Naive thymus-derived CD4-positive, alpha-beta T cell (primary cell): ENCODE measurements around the gene GPR31. TPM values are rescaled to one million over a fixed set of nuclear protein-coding genes. Genes with fewer than 3 reads are reported as not detected.
A peak's percentile ranks its signal among the peaks of the same experiment; 100 is the strongest.

Source experiments
- ATAC-seq: fragments of 150-1000 bp; cut with Tn5 transposase; 2 replicates; pipeline ENCODE4 v1.10.0; 2021; ENCODE audit warnings: mild to moderate bottlenecking, moderate library complexity
- CTCF ChIA-PET: fragments of 350-600 bp; sonication (Branson Sonifier 250); formaldehyde crosslinking; loops from one replicate; lab custom pipeline; 2021; ENCODE audit warnings: antibody characterized with exemption; lab: Charles Lee
- POLR2A ChIA-PET: fragments of 350-600 bp; sonication (Branson Sonifier 250); formaldehyde crosslinking; loops from one replicate; lab custom pipeline; 2021; ENCODE audit warnings: antibody characterized with exemption, inconsistent platforms; lab: Charles Lee
- DNase-seq, 9 donors: peaks; one replicate each; pipeline versions ENCODE4 v3.0.0 to v3.0.0-alpha.2; 2020 to 2022; ENCODE audit warnings: mixed read lengths in 1 of 9
- H3K27ac ChIP-seq: one replicate; pipeline ENCODE4 v1.7.0; 2013; ENCODE audit warnings: mild to moderate bottlenecking, low read depth, low read length, moderate library complexity
- H3K27me3 ChIP-seq, 2 donors: one replicate each; pipeline ENCODE4 v1.7.0; 2013; ENCODE audit warnings: low read length in 2 of 2, mild to moderate bottlenecking in 2 of 2, moderate library complexity in 2 of 2; ENCODE audit not compliant: control insufficient read depth in 2 of 2, insufficient read depth in 2 of 2
- H3K36me3 ChIP-seq, 3 experiments: 1 replicate in 2 of 3; 2 replicates in 1 of 3; pipeline ENCODE4 v1.7.0; 2013; ENCODE audit warnings: low read length in 3 of 3, mild to moderate bottlenecking in 3 of 3, moderate library complexity in 1 of 3; ENCODE audit not compliant: insufficient read depth in 3 of 3, control insufficient read depth in 2 of 3
- H3K4me1 ChIP-seq, 2 donors: one replicate each; pipeline ENCODE4 v1.7.0; 2013; ENCODE audit warnings: low read length in 2 of 2, mild to moderate bottlenecking in 2 of 2, moderate library complexity in 1 of 2; ENCODE audit not compliant: control insufficient read depth in 2 of 2, insufficient read depth in 2 of 2
- H3K4me3 ChIP-seq: 2 replicates; pipeline ENCODE4 v1.7.0; 2013; ENCODE audit warnings: mild to moderate bottlenecking, low read length
- H3K9me3 ChIP-seq, 3 experiments: 1 replicate in 2 of 3; 2 replicates in 1 of 3; pipeline ENCODE4 v1.7.0; 2013; ENCODE audit warnings: low read length in 3 of 3; ENCODE audit not compliant: control insufficient read depth in 2 of 3
- H3K27ac Mint-ChIP-seq, 9 donors: one replicate each; pipeline ENCODE4 v1.8.0; 2020 to 2022; ENCODE audit warnings: mixed read lengths in 9 of 9, mild to moderate bottlenecking in 8 of 9, moderate library complexity in 5 of 9, inconsistent platforms in 2 of 9
- H3K27me3 Mint-ChIP-seq, 5 donors: one replicate each; pipeline ENCODE4 v1.8.0; 2021 to 2022; ENCODE audit warnings: mixed read lengths in 5 of 5, mild to moderate bottlenecking in 1 of 5
- H3K36me3 Mint-ChIP-seq, 5 donors: one replicate each; pipeline ENCODE4 v1.8.0; 2020 to 2022; ENCODE audit warnings: mixed read lengths in 5 of 5, mild to moderate bottlenecking in 3 of 5, inconsistent platforms in 1 of 5
- H3K4me1 Mint-ChIP-seq, 7 donors: one replicate each; pipeline ENCODE4 v1.8.0; 2020 to 2022; ENCODE audit warnings: mixed read lengths in 7 of 7, mild to moderate bottlenecking in 3 of 7, inconsistent platforms in 1 of 7
- H3K4me3 Mint-ChIP-seq, 10 donors: one replicate each; pipeline ENCODE4 v1.8.0; 2020 to 2022; ENCODE audit warnings: mild to moderate bottlenecking in 10 of 10, mixed read lengths in 10 of 10, moderate library complexity in 6 of 10, inconsistent platforms in 2 of 10
- H3K9me3 Mint-ChIP-seq, 11 donors: one replicate each; pipeline ENCODE4 v1.8.0; 2020 to 2022; ENCODE audit warnings: mixed read lengths in 11 of 11, mild to moderate bottlenecking in 4 of 11, inconsistent platforms in 1 of 11, moderate library complexity in 1 of 11
- intact Hi-C, 2 donors: fragments of 100-400 bp; cut with micrococcal nuclease; formaldehyde crosslinking; loops; one replicate each; pipeline ENCODE4 v1.15.1; 2023
- polyA plus RNA-seq, 2 donors: library from polyadenylated mRNA; unstranded; fragments of 300-500 nt; fragmentation: Illumina TruSeq; gene quantifications; one replicate each; pipeline ENCODE4 v1.2.3, GENCODE V29; 2021
- total RNA-seq, 6 experiments: library from RNA in 5 of 6; stranded (reverse) in 5 of 6; gene quantifications; 1 replicate in 5 of 6; 2 replicates in 1 of 6; pipeline ENCODE4 v1.2.3 and lab custom pipeline; 2021 to 2026

The GPR31 gene
- total and polyA plus RNA-seq, 7 experiments from 2014 or later: not detected

DNA sequence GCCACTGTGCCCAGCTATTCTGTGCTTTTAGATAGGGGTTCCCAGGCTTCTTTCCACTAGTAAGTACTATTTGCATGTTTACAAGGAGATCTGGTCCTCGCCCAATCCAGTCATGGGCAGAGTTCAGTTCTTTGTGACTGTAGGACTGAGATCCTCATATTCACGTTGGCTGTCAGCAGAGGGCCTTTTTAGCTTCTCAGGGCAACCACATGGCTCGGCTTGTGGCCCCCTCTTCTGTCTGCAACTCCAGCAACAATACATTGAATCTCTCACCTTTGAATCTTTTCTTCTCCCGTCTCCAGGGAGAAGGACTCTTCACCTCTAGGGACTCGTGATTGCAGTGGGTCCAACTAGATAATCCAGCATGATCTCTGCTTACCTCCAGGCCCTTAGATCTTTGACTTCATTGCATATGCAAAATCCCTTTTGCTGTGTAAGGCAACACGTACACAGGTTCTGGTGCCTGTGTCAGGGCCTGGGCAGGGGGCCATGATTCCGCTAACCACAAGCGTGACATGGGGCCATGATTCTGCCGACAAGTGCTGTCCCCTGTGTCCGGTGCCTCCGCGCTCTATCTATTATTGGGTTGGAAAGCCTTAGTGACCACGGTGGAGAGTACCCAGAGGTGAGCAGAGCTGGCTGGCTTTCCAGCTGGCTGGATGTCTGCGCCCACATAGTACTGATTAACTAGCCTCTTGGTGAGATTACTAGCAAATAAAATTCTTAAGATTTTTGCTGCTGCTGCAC, 29.8 kb downstream of the GPR31 start:
- Mint-ChIP-seq H3K4me3 (no peak overlapping the region), H3K27me3 (no peaks in the 10 kb centered on the region), H3K36me3 (no peaks in the 10 kb centered on the region), H3K9me3 (peaks cover 0 to 2% (median 0%) of the 10 kb centered on the region in 11 donors), H3K4me1 (peaks cover 0 to 17% (median 9%) of the 10 kb centered on the region in 7 donors), H3K27ac (peak overlapping the region in 1 of 9 donors; percentile 47)
- ChIA-PET CTCF (no interaction called here), POLR2A (no interaction called here)
- DNase-seq (no peak), ATAC-seq (no peak)
- H3K27ac ChIP-seq: no peak overlapping the region
- no peaks in the 10 kb centered on the region for H3K36me3 ChIP-seq
- intact Hi-C loops: no loop called here
- H3K4me3 ChIP-seq: no peak overlapping the region
- H3K9me3 ChIP-seq: no peaks in the 10 kb centered on the region
- peaks cover 0 to 30% of the 10 kb centered on the region in 2 donors for H3K4me1 ChIP-seq
- H3K27me3 ChIP-seq: no peaks in the 10 kb centered on the region

DNA sequence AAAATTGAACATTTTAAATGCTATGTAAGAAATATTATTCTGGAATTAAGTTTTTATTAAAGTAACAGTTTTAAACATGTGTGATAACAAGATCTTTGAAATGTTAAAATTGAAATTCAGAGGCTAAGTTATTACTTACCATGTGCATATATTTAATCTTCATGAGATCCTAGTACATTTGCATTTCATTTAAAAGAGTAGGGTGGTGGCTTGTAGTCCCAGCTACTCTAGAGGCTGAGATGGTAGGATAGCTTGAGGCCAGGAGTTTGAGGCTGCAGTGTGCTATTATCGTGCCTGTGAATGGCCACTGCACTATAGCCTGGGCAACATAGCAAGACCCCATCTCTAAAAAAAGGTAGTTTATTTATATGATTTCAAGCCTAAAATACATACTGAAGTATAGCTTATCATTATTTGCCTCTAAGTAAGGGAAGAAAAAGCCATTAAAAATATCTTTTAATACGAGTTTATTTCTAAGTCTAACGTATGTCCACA, 31.9 kb downstream of the GPR31 start:
- H3K27me3 ChIP-seq: no peaks in the 10 kb centered on the region
- Mint-ChIP-seq H3K27me3 (peaks cover 0 to 5% (median 0%) of the 10 kb centered on the region in 5 donors), H3K36me3 (no peaks in the 10 kb centered on the region), H3K4me1 (peaks cover 3 to 35% (median 17%) of the 10 kb centered on the region in 7 donors), H3K27ac (peak overlapping the region in 1 of 9 donors; percentile 29), H3K4me3 (no peak overlapping the region), H3K9me3 (peaks cover 0 to 2% (median 0%) of the 10 kb centered on the region in 11 donors)
- peaks cover 5 to 42% of the 10 kb centered on the region in 2 donors for H3K4me1 ChIP-seq
- intact Hi-C loops: no loop called here
- no peaks in the 10 kb centered on the region for H3K36me3 ChIP-seq
- POLR2A ChIA-PET: no interaction called here
- no peak for ATAC-seq
- CTCF ChIA-PET: no interaction called here
- DNase-seq: no peak
- H3K4me3 ChIP-seq: no peak overlapping the region
- H3K27ac ChIP-seq: no peak overlapping the region
- H3K9me3 ChIP-seq: no peaks in the 10 kb centered on the region

DNA sequence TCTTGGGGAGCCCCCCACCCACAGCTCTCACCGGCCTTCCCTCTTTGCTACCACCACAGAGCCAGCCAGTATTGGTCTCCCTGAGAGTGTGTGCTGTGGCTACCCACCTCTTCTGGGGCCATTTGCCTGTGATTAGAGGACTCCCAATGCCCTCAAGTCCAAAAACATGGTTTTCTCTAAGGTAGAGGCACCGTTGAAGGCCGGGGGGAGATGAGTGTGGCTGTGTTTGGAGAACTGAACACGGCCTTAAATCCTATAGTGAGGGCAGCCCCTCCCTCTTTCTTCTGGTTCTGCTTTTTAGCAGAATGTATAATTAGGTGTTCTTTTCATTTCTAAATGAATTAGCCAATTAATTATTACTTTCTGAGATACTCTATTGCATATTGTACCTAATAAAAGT, 32.4 kb downstream of the GPR31 start:
- ChIA-PET POLR2A (no interaction called here), CTCF (no interaction called here)
- intact Hi-C loops: no loop called here
- Mint-ChIP-seq H3K4me3 (no peak overlapping the region), H3K4me1 (peaks cover 7 to 40% (median 22%) of the 10 kb centered on the region in 7 donors), H3K36me3 (no peaks in the 10 kb centered on the region), H3K9me3 (peaks cover 0 to 2% (median 0%) of the 10 kb centered on the region in 11 donors), H3K27ac (no peak overlapping the region), H3K27me3 (peaks cover 0 to 5% (median 0%) of the 10 kb centered on the region in 5 donors)
- no peaks in the 10 kb centered on the region for H3K36me3 ChIP-seq
- no peaks in the 10 kb centered on the region for H3K9me3 ChIP-seq
- H3K27ac ChIP-seq: no peak overlapping the region
- no peak overlapping the region for H3K4me3 ChIP-seq
- DNase-seq (no peak), ATAC-seq (no peak)
- H3K4me1 ChIP-seq: peaks cover 10 to 45% of the 10 kb centered on the region in 2 donors
- no peaks in the 10 kb centered on the region for H3K27me3 ChIP-seq

DNA sequence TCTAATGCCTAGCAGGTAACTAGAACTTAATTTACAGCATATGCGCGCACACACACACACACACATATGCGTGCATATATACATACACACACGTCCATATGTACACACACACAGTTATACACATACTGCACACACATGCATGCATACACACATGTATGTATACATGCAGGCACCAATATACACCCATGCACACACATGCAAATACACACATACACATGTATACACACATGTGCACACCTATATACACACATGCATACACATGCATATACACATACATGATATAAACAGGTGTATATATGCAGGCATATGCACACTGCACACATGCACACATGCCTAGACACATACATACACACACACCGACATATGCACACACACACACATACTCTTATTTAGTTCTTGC, 33.0 kb downstream of the GPR31 start:
- DNase-seq (no peak), ATAC-seq (no peak)
- Mint-ChIP-seq H3K4me1 (peaks cover 9 to 42% (median 22%) of the 10 kb centered on the region in 7 donors), H3K4me3 (no peak overlapping the region), H3K27ac (no peak overlapping the region), H3K36me3 (no peaks in the 10 kb centered on the region), H3K27me3 (peaks cover 0 to 5% (median 0%) of the 10 kb centered on the region in 5 donors), H3K9me3 (peaks cover 0 to 2% (median 0%) of the 10 kb centered on the region in 11 donors)
- Histone ChIP-seq H3K9me3 (no peaks in the 10 kb centered on the region), H3K4me3 (no peak overlapping the region), H3K4me1 (peaks cover 16 to 47% of the 10 kb centered on the region in 2 donors), H3K27ac (no peak overlapping the region), H3K27me3 (no peaks in the 10 kb centered on the region), H3K36me3 (no peaks in the 10 kb centered on the region)
- CTCF ChIA-PET: no interaction called here
- POLR2A ChIA-PET: no interaction called here
- intact Hi-C loops: loop anchor here in 1 of 2 donors (5.0 kb wide), 1 partner anchor 127 kb away; the partner anchor contains the start of gene CEP43

DNA sequence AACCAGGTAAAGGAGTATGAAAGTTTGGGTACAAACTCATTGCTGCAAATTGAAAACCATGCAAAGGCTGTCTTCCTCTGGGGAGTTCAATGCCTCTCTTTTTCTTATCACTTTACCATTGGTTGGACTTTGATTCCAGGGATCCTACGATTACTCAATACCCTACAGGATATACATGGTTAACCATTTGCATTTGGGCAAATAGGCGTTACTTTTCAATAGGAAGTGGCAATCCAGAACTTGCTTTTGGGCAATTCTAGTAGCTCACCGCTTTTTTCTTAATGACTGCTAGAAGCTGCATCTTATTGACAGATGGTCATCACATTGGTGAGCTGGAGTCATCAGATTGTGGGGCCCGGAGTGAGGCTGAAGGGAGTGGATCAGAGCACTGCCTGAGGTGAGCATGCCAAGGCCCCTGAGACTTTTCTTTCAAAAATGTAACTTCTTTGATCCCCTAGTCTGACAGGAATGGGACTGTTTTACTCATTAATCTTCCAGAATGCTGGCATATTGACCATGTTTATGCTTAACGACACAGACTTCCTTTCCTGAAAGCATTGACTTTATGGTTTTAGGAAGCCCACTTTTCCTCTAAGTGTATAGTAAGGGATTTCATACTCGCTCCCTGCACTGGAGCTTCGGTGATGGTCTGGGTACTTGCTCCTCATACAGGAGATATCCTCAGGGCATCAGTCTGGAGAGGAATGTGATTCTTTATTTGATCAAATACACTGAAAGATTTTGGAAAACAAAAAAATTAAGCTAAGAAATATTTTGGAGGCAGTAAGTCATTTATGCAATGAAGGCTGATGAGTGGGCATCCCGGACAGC, 34.7 kb downstream of the GPR31 start, which contains the start of gene CCR6:
Gene CCR6, plus strand, starts transcription at position 270 of the 831 bp plus-strand sequence. CDS start 13,039 bp downstream, outside the sequence.
- H3K36me3 Mint-ChIP-seq: no peaks in the 10 kb centered on the region
- intact Hi-C loops: loop anchor here in 1 of 2 donors (5.0 kb wide), 1 partner anchor 126 kb away; the partner anchor contains the start of gene CEP43
- ChIA-PET POLR2A (no interaction called here), CTCF (no interaction called here)
- Histone ChIP-seq H3K4me3 (peak within 1 kb of the TSS; percentile 10), H3K27ac (no peak within 1 kb of the TSS), H3K4me1 (peaks cover 28 to 53% of the 10 kb centered on the region in 2 donors), H3K36me3 (no peaks in the 10 kb centered on the region), H3K27me3 (no peaks in the 10 kb centered on the region), H3K9me3 (no peaks in the 10 kb centered on the region)
- peaks cover 11 to 51% (median 37%) of the 10 kb centered on the region in 7 donors for H3K4me1 Mint-ChIP-seq
- peaks cover 0 to 2% (median 0%) of the 10 kb centered on the region in 11 donors for H3K9me3 Mint-ChIP-seq
- H3K27ac Mint-ChIP-seq: peak within 1 kb of the TSS in 6 of 9 donors; percentile 40 to 93 (median 69)
- no peak for DNase-seq
- ATAC-seq: no peak
- H3K27me3 Mint-ChIP-seq: peaks cover 0 to 5% (median 0%) of the 10 kb centered on the region in 5 donors
- no peak within 1 kb of the TSS for H3K4me3 Mint-ChIP-seq
